H54 (cell line): ENCODE data around the gene LRRTM3.

Source experiments
- DNase-seq: peaks from one replicate; pipeline ENCODE4 v3.0.0; 2011; ENCODE audit warnings: low spot score, mixed read lengths; ENCODE audit not compliant: insufficient read length
- FAIRE-seq: peaks from 3 replicates; lab custom pipeline; 2011; peaks lifted over from hg19 to GRCh38; lab: Jason Lieb, UNC
- POLR2A ChIP-seq: IDR thresholded peaks from 2 replicates; pipeline ENCODE4 v1.6.1; 2011; ENCODE audit warnings: low read depth, mild to moderate bottlenecking, low read length

Gene LRRTM3

DNA sequence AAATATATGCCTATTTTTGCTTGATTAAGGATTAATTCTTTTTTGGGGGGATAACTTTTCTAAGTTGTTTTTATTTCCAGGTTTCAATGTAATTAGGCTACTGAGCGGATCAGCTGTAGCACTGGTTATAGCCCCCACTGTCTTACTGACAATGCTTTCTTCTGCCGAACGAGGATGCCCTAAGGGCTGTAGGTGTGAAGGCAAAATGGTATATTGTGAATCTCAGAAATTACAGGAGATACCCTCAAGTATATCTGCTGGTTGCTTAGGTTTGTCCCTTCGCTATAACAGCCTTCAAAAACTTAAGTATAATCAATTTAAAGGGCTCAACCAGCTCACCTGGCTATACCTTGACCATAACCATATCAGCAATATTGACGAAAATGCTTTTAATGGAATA is 1.0 kb downstream of the LRRTM3 start:
- no peak for TF ChIP-seq POLR2A
- DNase-seq (no peak), FAIRE-seq (no peak)

DNA sequence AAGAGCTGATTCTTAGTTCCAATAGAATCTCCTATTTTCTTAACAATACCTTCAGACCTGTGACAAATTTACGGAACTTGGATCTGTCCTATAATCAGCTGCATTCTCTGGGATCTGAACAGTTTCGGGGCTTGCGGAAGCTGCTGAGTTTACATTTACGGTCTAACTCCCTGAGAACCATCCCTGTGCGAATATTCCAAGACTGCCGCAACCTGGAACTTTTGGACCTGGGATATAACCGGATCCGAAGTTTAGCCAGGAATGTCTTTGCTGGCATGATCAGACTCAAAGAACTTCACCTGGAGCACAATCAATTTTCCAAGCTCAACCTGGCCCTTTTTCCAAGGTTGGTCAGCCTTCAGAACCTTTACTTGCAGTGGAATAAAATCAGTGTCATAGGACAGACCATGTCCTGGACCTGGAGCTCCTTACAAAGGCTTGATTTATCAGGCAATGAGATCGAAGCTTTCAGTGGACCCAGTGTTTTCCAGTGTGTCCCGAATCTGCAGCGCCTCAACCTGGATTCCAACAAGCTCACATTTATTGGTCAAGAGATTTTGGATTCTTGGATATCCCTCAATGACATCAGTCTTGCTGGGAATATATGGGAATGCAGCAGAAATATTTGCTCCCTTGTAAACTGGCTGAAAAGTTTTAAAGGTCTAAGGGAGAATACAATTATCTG is 1.6 kb downstream of the LRRTM3 start:
- DNase-seq (no peak), FAIRE-seq (no peak)
- no peak for TF ChIP-seq POLR2A

DNA sequence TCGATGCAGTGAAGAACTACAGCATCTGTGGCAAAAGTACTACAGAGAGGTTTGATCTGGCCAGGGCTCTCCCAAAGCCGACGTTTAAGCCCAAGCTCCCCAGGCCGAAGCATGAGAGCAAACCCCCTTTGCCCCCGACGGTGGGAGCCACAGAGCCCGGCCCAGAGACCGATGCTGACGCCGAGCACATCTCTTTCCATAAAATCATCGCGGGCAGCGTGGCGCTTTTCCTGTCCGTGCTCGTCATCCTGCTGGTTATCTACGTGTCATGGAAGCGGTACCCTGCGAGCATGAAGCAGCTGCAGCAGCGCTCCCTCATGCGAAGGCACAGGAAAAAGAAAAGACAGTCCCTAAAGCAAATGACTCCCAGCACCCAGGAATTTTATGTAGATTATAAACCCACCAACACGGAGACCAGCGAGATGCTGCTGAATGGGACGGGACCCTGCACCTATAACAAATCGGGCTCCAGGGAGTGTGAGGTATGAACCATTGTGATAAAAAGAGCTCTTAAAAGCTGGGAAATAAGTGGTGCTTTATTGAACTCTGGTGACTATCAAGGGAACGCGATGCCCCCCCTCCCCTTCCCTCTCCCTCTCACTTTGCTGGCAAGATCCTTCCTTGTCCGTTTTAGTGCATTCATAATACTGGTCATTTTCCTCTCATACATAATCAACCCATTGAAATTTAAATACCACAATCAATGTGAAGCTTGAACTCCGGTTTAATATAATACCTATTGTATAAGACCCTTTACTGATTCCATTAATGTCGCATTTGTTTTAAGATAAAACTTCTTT is 2.3 kb downstream of the LRRTM3 start:
- TF ChIP-seq POLR2A: no peak
- no peak for DNase-seq
- FAIRE-seq: peak; percentile 57

DNA sequence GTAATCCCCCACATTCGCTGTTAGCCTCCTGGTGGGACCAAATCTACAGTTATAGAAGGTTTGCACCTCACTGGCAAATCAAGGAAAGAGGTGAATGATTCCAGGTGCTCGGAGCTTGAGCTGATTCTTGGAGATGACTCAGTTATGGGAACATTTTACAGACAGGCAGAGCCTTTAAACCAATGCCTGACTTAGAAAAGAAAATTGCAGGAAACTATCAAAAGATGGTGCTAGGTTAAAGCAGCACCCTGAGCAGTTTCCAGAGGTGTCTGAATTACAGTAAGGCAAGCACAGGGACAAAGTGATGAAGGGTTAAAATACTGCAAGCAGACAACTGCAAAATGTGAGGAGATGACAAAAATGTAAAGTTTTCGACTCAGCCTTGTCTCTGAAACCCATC is 2.9 kb downstream of the LRRTM3 start:
- FAIRE-seq (peak; percentile 6), DNase-seq (no peak)
- TF ChIP-seq POLR2A: no peak

DNA sequence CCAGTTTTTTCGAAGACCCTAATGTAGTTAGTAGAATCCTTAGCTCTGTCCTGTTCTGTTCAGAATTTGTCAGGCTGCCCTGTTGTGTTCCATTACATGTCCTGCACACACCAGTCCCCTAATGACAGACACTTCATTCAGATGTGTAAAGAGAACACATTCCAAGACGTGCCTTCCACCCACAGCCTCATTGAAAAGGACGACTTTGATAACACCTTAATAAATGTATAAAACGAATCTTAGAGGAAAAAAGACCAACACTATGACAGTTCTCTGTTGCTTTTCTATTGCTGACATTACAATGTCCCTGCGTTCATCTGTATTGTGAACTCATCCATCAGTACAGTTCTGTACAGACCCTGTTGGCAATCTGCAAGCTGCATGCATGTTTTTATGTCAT is 3.5 kb downstream of the LRRTM3 start:
- TF ChIP-seq POLR2A: no peak
- FAIRE-seq: no peak
- DNase-seq: no peak

DNA sequence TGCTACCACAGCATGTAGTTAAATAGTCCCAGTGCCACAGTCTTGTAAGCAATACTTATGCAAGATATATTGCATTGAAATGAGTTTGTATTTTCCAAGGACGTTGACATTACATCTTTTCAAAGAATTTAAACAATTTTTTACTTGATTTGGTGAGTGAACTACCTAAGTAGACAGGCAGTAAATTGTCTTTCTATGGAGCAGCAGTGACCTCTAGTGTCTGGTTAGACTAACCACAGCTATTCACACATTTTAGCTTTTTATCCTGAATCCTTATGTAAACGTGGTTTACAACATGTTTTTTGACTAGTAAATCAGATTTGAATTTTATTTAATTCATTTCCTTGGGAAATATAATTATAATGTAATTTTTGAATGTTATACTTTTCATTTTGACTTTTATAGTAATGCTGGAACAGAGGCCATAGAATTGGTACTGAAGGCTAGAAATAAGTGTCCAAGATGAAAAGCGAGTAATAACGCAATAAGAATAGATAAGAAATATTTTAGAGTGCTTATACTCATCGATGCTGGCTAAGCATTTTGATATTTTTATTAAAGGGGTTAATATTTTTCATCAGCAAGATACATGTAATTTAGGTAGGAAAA is 5.6 kb downstream of the LRRTM3 start:
- DNase-seq: peak; percentile 23
- FAIRE-seq: peak; percentile 88
- no peak for TF ChIP-seq POLR2A

DNA sequence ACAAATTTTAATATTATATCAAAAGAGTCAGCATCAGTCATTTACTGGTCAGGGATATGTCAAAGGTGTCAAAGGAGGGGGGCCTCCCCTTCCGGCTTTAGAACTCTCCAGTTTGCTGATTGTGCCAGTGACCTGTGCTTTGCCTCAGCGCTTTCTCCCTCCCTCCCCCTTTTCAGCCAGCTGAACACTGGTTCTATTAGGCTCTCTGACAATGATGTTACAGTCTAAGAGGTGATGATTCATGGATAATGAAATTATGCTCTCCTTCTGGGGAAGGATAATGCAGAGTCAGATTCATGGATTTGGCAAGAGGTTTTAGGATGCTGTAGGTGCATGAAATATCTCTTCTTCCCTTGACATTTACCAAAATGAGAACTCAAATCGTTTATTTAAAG is 6.1 kb downstream of the LRRTM3 start:
- DNase-seq: no peak
- peak; percentile 65 for FAIRE-seq
- TF ChIP-seq POLR2A: no peak

DNA sequence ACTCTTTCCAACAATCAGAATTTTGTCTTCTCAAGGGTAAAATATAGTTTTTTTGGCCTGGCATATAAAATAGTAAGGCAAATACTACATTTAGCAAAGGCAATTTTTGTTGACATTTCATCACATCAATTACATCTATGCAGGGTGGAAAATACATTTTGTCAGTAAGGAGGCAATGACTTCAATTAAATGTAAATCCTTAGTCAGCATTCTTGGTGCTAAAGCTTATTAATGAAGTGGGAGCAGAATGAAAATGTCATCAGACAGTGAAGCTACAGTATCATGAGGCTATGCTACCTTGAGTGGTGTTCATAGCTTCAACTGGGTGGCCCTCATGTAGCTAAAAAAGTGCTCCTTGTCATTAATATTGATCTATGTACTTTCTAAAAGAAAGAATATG is 8.9 kb downstream of the LRRTM3 start:
- DNase-seq: no peak
- no peak for FAIRE-seq
- TF ChIP-seq POLR2A: no peak

DNA sequence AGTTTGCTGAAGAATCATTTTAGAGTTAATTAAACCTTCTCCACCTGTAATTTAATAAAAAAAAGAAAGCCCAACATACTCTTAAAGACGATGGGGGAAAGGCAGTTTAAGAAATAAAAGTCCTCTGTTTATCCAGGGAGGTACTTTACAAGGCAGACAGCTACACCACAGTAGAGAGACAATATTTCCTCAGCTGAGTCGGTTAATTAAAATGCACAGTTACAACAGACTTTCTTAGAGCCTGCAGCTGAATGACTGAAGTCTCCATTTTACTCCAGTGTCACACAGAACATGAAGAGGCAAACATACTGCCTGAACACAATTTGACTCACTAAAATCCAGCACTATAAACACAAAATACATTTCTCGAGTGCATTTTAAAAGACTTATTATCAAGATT is 15.1 kb downstream of the LRRTM3 start:
- peak; percentile 41 for FAIRE-seq
- TF ChIP-seq POLR2A: no peak
- DNase-seq: no peak

DNA sequence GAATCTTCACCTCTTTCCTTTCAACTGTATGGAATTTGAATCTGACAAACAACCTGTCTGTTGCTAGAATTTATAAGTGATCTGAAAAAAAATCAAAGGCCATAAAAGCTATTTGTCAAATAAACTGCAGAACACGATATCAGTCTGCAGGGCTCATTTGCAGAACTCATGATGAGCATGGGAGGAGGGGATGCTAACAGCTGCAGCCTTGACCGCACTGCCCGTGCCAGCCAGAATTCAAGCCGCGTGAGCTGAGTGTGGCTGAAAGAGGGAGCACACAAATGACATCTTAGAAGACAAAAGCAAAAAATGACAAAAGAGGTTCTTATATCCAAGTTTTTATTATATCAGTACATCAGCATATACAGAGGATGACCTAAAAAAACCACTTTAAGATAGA is 15.7 kb downstream of the LRRTM3 start:
- no peak for FAIRE-seq
- no peak for DNase-seq
- no peak for TF ChIP-seq POLR2A

DNA sequence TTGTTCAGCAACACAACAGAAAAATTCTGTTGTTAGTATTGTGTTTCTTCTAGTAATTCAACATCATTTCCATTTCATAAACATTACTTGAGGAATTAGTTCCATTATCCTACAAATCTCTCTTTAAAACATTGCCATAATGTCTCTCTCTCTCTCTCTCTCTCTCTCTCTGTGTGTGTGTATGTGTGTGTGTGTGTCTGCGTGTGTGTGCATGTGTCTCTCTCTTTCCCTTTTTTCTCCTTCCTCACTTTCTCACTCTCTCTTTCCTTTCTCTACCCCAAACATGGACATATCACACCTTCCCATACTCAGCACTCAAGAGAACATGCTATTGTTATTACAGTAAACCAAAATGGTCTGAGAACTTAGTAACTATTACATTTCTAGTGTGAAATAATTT is 16.6 kb downstream of the LRRTM3 start:
- FAIRE-seq (no peak), DNase-seq (no peak)
- no peak for TF ChIP-seq POLR2A

DNA sequence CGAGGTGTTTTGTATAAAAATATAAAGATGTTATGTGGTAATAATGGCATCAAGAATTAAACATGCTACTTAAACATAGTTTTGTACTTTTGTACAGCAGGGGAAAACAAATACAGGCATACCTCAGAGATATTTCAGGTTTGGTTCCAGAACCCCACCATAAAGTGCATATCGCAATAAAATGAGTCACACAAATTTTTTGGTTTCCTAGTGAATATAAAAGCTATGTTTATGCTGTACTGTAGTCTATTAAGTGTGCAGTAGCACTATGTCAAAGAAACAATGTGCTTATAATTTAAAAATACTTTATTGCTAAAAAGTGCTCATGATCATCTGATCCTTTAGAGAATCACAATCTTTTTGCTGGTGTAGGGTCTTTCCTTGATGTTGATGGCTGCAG is 17.8 kb downstream of the LRRTM3 start:
- FAIRE-seq (no peak), DNase-seq (no peak)
- no peak for TF ChIP-seq POLR2A

DNA sequence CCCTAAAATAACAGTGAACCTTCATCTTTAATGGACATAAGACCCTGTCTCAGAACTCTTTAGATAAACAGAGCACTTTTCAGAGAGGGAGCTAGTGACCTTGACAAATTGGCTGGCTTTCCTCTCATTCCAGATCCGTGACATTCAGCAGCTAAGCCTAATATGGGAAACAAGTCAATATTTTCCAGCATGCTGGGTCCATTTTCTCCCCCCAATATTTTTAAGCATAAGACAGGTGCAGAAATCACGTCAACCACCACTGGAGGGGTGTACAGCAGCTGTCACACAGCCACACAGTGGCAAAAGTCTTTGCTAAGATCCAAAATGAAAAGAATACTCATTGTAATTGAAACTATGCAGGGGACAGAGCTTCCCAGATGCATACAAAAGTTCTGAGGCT is 26.1 kb downstream of the LRRTM3 start:
- TF ChIP-seq POLR2A: no peak
- no peak for DNase-seq
- no peak for FAIRE-seq

DNA sequence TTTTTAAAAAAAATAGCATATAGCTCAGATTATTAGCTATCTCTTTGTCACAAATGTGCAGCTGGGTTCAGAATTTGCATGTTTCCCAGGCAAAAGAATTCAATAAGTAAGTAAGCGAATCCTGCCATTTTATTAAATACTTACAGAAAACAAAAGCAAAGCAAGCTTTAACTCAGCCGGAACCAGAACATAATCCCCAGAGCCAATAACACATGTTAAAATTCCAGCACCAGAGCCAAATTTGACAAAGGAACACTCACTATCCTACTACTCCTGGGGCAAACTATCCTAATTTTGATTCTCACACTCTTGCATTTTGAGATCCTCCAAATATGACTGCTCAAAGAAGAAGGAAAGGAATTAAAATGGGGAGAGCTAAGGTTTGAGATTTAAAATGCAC is 32.6 kb downstream of the LRRTM3 start:
- no peak for TF ChIP-seq POLR2A
- no peak for FAIRE-seq
- DNase-seq: no peak
